ENCODE data around the gene CTXND2. TPM values are rescaled to one million over a fixed set of nuclear protein-coding genes. Genes with fewer than 3 reads are reported as not detected.

Gene CTXND2
- total and polyA plus RNA-seq, 2 of the 13 experiments (the other 11 are each of a cell fraction or from before 2014, with no cell fraction given) = not detected

- no peak for TF ChIP-seq PLSCR1 (CRISPR knock-in tag; IDR thresholded peaks at IDR 0.05; ENCODE audit: borderline replicate concordance)
- no peak for TF ChIP-seq ARID3A (IDR thresholded peaks at IDR 0.05; ENCODE audit: low read depth, low read length)
- peak; percentile 86 for TF ChIP-seq HNF1B (CRISPR knock-in tag; IDR thresholded peaks at IDR 0.05)
- peak; percentile 8 for TF ChIP-seq TEAD3 (CRISPR knock-in tag; optimal IDR thresholded peaks at IDR 0.05; ENCODE audit: borderline replicate concordance)
- TF ChIP-seq FOXK1 (CRISPR knock-in tag; IDR thresholded peaks at IDR 0.05; ENCODE audit: borderline replicate concordance, low read depth) = peak; percentile 88; the same call in 1 of the 2 replicates
- peak; percentile 24; the same call in 1 of the 2 replicates for TF ChIP-seq ZBTB33 (CRISPR knock-in tag; IDR thresholded peaks at IDR 0.05)
- TF ChIP-seq ARID4A (CRISPR knock-in tag; IDR thresholded peaks at IDR 0.05; ENCODE audit: borderline replicate concordance) = peak; percentile 86
- no peak for TF ChIP-seq KLF15 (CRISPR knock-in tag; IDR thresholded peaks at IDR 0.05; ENCODE audit: borderline replicate concordance)
- peak; percentile 48; the same call in 1 of the 2 replicates for TF ChIP-seq MED1 (CRISPR knock-in tag; IDR thresholded peaks at IDR 0.05)
- TF ChIP-seq MATR3 (CRISPR knock-in tag; IDR thresholded peaks at IDR 0.05) = no peak
- no peak for TF ChIP-seq SATB2 (CRISPR knock-in tag; IDR thresholded peaks at IDR 0.05)
- peak; percentile 96 for TF ChIP-seq GABPB1 (CRISPR knock-in tag; IDR thresholded peaks at IDR 0.05)
- TF ChIP-seq ATF1 (CRISPR knock-in tag; IDR thresholded peaks at IDR 0.05) = peak; percentile 76
- TF ChIP-seq USF2 (IDR thresholded peaks at IDR 0.05; ENCODE audit: low read depth, low read length) = peak; percentile 55
- peak; percentile 73 for TF ChIP-seq USF2 (CRISPR knock-in tag; IDR thresholded peaks at IDR 0.05; ENCODE audit: borderline replicate concordance)
- TF ChIP-seq DPF2 (CRISPR knock-in tag; IDR thresholded peaks at IDR 0.05; ENCODE audit: borderline replicate concordance, low read depth) = no peak
Measured at GRCh38 chr1:150926097-150926741, 39.3 kb downstream of the CTXND2 start, which contains the start of gene SETDB1 (continued).
